Fibroblast of peridontal ligament (primary cell): ENCODE measurements around the gene SCN1B.
A peak's percentile ranks its signal among the peaks of the same experiment; 100 is the strongest.

Experiments used
- DNase-seq: peaks from one replicate; pipeline ENCODE4 v3.0.0-alpha.2; 2010; ENCODE audit errors: extremely low read depth

The SCN1B gene

GRCh38 chr19:35074426-35075201 lies 44.3 kb downstream of the SCN1B start:
- DNase-seq, result no peak

- no peak for DNase-seq
These were observed 45.1 kb downstream of the SCN1B start for GRCh38 chr19:35075202-35076025.

GRCh38 chr19:35076026-35076370 lies 45.7 kb downstream of the SCN1B start:
- no peak for DNase-seq

- no peak for DNase-seq
These were observed 46.4 kb downstream of the SCN1B start for GRCh38 chr19:35076657-35077056.

GRCh38 chr19:35077411-35078223 lies 47.3 kb downstream of the SCN1B start:
- DNase-seq, result no peak

- DNase-seq, result no peak
These were observed 49.6 kb downstream of the SCN1B start for GRCh38 chr19:35079826-35080225.

- no peak for DNase-seq
These were observed 50.4 kb downstream of the SCN1B start for GRCh38 chr19:35080613-35081170.

- no peak for DNase-seq
These were observed 50.9 kb downstream of the SCN1B start for GRCh38 chr19:35081201-35081600.

- DNase-seq, result no peak
These were observed 53.6 kb downstream of the SCN1B start for GRCh38 chr19:35083691-35084508.

- DNase-seq, result no peak
These were observed 54.2 kb downstream of the SCN1B start for GRCh38 chr19:35084509-35084762.

GRCh38 chr19:35085947-35086346 lies 55.7 kb downstream of the SCN1B start:
- no peak for DNase-seq

GRCh38 chr19:35086455-35086854 lies 56.2 kb downstream of the SCN1B start:
- DNase-seq, result no peak

GRCh38 chr19:35087393-35087792 lies 57.1 kb downstream of the SCN1B start:
- DNase-seq, result no peak

- peak; percentile 78 for DNase-seq
These were observed 58.1 kb downstream of the SCN1B start for GRCh38 chr19:35088131-35088913.

- no peak for DNase-seq
These were observed 59.3 kb downstream of the SCN1B start for GRCh38 chr19:35089554-35089953.
